ENCODE measurements around the gene OPCML.

DNA sequence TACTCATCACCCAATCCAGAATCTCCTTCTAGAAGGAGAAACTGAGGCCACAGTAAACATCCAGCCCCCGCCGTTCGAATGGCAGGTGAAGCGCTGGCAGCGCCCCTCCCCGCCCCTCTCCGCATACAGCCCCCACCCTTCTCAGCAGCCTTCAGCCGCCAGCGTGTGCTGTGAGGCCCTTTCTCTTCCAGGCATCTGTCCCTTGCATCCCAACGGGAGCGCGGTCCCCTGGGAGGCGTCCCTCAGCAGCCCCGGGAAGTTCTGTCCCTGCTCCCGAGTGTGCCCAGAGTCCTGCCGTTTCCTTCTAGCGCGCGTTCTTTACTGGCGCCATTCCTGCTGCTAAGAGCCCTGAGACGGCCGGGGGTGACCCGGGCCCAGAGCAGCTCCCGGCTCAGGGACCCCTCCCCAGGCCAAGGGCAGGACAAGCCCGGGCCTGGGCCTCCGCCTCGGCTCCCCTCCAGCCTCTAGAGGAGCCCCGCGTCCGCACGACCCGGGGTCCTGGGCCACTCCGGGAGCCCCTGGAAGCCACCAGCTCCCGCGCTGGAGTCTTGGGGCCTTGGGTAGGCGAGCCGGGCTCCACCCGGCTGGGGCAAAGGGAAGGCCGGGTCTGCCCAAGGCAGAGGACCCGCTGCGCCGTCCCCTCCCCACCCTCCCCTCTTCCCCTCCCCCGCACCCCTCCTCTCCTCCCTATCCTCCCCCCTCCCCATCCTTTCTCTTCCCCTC, 450.4 kb downstream of the OPCML start:
- TF ChIP-seq, protein P1, sequence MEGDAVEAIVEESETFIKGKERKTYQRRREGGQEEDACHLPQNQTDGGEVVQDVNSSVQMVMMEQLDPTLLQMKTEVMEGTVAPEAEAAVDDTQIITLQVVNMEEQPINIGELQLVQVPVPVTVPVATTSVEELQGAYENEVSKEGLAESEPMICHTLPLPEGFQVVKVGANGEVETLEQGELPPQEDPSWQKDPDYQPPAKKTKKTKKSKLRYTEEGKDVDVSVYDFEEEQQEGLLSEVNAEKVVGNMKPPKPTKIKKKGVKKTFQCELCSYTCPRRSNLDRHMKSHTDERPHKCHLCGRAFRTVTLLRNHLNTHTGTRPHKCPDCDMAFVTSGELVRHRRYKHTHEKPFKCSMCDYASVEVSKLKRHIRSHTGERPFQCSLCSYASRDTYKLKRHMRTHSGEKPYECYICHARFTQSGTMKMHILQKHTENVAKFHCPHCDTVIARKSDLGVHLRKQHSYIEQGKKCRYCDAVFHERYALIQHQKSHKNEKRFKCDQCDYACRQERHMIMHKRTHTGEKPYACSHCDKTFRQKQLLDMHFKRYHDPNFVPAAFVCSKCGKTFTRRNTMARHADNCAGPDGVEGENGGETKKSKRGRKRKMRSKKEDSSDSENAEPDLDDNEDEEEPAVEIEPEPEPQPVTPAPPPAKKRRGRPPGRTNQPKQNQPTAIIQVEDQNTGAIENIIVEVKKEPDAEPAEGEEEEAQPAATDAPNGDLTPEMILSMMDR (conservative IDR thresholded peaks at IDR 0.05; ENCODE audit: low read length) = no peak
- TF ChIP-seq EZH2phosphoT487 (IDR thresholded peaks at IDR 0.05; ENCODE audit: borderline replicate concordance) = no peak
